AG04450 (cell line): ENCODE measurements around the gene TRRAP. TPM values are rescaled to one million over a fixed set of nuclear protein-coding genes. Genes with fewer than 3 reads are reported as not detected.

Experiments
- CTCF ChIA-PET: fragments of 300-600, 350-600 bp; formaldehyde crosslinking; extraction: SDS; loops from one replicate; lab custom pipeline; 2022; ENCODE audit warnings: antibody characterized with exemption, inconsistent platforms; lab: Charles Lee
- POLR2A ChIA-PET: fragments of 350-600 bp; formaldehyde crosslinking; extraction: SDS; loops from one replicate; lab custom pipeline; 2021; ENCODE audit warnings: antibody characterized with exemption, inconsistent platforms; lab: Yijun Ruan, JAX
- DNase-seq: peaks from one replicate; pipeline ENCODE4 v3.0.0-alpha.2; 2011; ENCODE audit warnings: low read depth, low spot score
- H3K27ac ChIP-seq: one replicate; pipeline ENCODE4 v1.5.1; 2012; ENCODE audit warnings: low read depth, low read length, control low read depth
- H3K27me3 ChIP-seq: one replicate; pipeline ENCODE4 v1.6.0; 2012; ENCODE audit warnings: low read length; ENCODE audit not compliant: control insufficient read depth, insufficient read depth
- H3K4me3 ChIP-seq: 2 replicates; pipeline ENCODE4 v1.5.1; 2011; ENCODE audit warnings: mild to moderate bottlenecking, low read depth, low read length, control low read depth
- H3K9me3 ChIP-seq: 2 replicates; pipeline ENCODE4 v1.5.1; 2012; ENCODE audit warnings: low read length; ENCODE audit not compliant: control insufficient read depth, insufficient read depth
- polyA plus RNA-seq: library from polyadenylated mRNA; depleted of rRNA; stranded (reverse); fragments of >200 nt; gene quantifications from 2 replicates; pipeline ENCODE4 v1.2.3, GENCODE V29; 2011
- TF ChIP-seq, protein P1 (sequence below): IDR thresholded peaks from 2 replicates; pipeline ENCODE4 v1.5.1; 2011; ENCODE audit warnings: low read depth, low read length, control low read depth, inconsistent platforms

Gene TRRAP
- polyA plus RNA-seq, 1 experiment: 20.6 TPM

DNA sequence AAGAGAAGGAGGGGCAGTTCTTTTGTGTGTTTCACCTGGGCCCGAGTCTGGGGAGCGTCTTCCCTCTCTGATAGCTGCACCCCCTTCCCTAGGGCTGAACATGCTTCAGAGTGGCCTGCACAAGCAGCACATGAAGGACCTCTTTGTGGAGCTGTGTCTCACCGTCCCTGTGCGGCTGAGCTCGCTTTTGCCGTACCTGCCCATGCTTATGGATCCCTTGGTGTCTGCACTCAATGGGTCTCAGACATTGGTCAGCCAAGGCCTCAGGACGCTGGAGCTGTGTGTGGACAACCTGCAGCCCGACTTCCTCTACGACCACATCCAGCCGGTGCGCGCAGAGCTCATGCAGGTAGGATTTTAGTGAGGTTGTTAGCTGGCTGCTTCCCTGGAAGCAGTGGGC lies 39.0 kb downstream of the TRRAP start:
- Histone ChIP-seq H3K27ac (no peak overlapping the region), H3K4me3 (no peak overlapping the region), H3K9me3 (no peaks in the 10 kb centered on the region), H3K27me3 (no peaks in the 10 kb centered on the region)
- ChIA-PET CTCF (interaction anchor here (1.4 kb wide), 1 partner anchor 86 kb away, joined by 4 read pairs; no protein-coding TSS in a partner anchor), POLR2A (no interaction called here)
- no peak for DNase-seq
- TF ChIP-seq, protein P1, sequence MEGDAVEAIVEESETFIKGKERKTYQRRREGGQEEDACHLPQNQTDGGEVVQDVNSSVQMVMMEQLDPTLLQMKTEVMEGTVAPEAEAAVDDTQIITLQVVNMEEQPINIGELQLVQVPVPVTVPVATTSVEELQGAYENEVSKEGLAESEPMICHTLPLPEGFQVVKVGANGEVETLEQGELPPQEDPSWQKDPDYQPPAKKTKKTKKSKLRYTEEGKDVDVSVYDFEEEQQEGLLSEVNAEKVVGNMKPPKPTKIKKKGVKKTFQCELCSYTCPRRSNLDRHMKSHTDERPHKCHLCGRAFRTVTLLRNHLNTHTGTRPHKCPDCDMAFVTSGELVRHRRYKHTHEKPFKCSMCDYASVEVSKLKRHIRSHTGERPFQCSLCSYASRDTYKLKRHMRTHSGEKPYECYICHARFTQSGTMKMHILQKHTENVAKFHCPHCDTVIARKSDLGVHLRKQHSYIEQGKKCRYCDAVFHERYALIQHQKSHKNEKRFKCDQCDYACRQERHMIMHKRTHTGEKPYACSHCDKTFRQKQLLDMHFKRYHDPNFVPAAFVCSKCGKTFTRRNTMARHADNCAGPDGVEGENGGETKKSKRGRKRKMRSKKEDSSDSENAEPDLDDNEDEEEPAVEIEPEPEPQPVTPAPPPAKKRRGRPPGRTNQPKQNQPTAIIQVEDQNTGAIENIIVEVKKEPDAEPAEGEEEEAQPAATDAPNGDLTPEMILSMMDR: no peak

DNA sequence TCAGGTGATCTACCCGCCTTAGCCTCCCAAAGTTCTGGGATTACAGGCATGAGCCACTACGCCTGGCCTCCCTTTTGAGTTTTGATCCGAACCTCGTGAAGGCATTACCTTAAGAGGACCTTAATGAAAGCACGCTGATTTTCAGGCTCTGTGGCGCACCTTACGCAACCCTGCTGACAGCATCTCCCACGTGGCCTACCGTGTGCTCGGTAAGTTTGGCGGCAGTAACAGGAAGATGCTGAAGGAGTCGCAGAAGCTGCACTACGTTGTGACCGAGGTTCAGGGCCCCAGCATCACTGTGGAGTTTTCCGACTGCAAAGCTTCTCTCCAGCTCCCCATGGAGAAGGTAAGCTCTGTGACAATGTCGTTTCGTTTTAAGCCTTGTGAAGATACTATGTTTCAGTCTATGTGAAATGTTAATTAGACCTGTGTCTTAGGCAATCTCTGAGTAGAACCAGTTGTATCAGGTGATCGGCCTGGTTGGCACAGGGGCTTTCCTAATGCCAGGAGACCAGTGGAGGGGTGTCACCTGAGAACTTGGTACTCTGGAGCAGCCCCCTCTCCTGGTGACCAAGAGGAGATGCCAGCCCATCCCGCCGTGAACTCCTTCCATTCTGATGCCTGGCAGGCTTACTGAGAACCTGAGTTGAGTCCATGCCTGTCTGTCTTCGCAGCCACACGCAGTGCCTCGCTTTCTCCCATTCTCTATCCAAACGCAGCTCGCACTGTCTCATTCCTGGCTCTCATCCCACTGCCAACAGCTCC lies 43.5 kb downstream of the TRRAP start:
- DNase-seq: no peak
- CTCF ChIA-PET: interaction anchor here (0.8 kb wide), 1 partner anchor 628 kb away, joined by 3 read pairs; no protein-coding TSS in a partner anchor
- POLR2A ChIA-PET: interaction anchor here (1.1 kb wide), 1 partner anchor 28 kb away, joined by 3 read pairs; no protein-coding TSS in a partner anchor

DNA sequence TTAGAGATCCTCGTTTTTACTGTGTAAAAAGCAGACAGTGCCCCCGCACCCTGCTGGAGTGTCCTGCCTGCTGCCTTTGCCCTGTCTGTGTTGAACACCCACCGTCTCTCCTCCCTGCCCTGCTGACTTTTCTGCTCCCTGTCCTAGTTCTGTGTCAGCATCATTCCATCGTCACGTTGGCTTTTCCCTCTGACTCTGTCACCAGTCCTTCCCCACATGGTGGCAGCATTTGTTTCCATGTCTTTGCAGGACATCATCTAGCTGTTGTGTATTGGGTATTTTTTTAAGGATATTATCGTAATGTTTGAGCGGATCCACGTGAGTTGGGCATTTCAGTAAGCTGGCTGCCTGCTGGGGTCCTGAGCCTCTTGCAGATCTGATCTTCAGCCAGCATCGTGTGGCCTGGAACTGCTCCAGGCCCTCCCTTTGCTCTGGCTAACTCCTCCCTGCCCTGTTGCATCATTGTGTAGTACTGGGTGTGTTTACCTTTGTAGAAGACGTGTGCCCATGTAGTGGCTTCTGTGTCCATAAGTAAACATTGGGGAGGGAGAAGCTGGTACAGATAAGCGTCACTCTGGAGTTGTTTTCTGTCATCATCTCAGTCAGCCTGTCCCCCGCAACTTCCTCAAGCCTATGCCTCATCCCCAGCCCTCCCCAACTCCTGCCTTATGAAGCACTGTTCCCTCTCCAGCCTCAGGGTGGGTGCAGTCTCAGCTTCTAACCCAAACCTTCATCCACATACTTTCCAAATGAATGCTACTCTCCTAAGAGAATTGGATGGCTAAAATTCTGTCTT lies 44.3 kb downstream of the TRRAP start:
- TF ChIP-seq, protein P1: no peak
- ChIA-PET CTCF (interaction anchor here (0.6 to 1.4 kb wide), 2 partner anchors 8 to 81 kb away, joined by 3 read pairs; no protein-coding TSS in a partner anchor), POLR2A (interaction anchor here (1.0 to 1.1 kb wide), 2 partner anchors 28 to 92 kb away, joined by 3 to 4 read pairs; no protein-coding TSS in a partner anchor)
- Histone ChIP-seq H3K27ac (peak overlapping the region; percentile 31), H3K9me3 (no peaks in the 10 kb centered on the region), H3K27me3 (no peaks in the 10 kb centered on the region), H3K4me3 (no peak overlapping the region)
- peak; percentile 41 for DNase-seq

More for the DNA sequence above, 43.5 kb downstream of the TRRAP start:
- no peak overlapping the region for H3K4me3 ChIP-seq
- peak overlapping the region; percentile 31 for H3K27ac ChIP-seq
- no peaks in the 10 kb centered on the region for H3K9me3 ChIP-seq
- H3K27me3 ChIP-seq: no peaks in the 10 kb centered on the region
- TF ChIP-seq, protein P1: no peak

DNA sequence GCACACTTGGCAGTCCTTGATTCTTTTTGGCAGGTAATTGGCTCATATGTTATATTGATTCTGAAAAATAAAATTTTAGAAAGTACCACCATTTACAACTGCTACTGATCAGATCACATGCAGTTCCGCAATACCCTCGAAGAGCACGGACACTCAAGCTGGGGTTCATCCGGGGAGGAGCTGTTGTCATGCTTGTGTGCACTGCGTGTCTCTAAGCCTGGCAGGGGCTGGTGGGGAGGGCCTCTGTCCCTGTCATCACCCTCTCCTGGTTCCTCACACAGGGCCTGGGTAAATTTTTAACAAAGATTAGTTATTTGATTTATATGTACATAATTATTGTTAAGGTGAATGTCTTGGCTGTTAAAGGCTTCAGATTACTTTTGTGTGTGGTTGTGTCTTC lies 45.2 kb downstream of the TRRAP start:
- ChIA-PET CTCF (interaction anchor here (0.6 to 1.4 kb wide), 2 partner anchors 82 to 756 kb away, joined by 3 read pairs; no protein-coding TSS in a partner anchor), POLR2A (interaction anchor here (1.0 kb wide), 1 partner anchor 91 kb away, joined by 4 read pairs; no protein-coding TSS in a partner anchor)
- no peak overlapping the region for H3K4me3 ChIP-seq
- TF ChIP-seq, protein P1: no peak
- H3K27me3 ChIP-seq: no peaks in the 10 kb centered on the region
- DNase-seq: no peak
- H3K9me3 ChIP-seq: no peaks in the 10 kb centered on the region
- H3K27ac ChIP-seq: no peak overlapping the region
